Right lobe of liver (tissue), 6 donors: ENCODE data around the gene PLLP. TPM values are rescaled to one million over a fixed set of nuclear protein-coding genes. Genes with fewer than 3 reads are reported as not detected.

ENCODE experiments used
- ATAC-seq, 4 donors: fragments of 200-7000 bp; cut with Tn5 transposase; one replicate each; pipeline ENCODE4 v1.9.1; 2020; ENCODE audit warnings: mild to moderate bottlenecking in 4 of 4, moderate library complexity in 4 of 4
- DNase-seq, 3 donors: peaks; one replicate each; pipeline ENCODE4 v3.0.0-alpha.2; 2020
- H3K27ac ChIP-seq, 3 donors: fragments of 200-600 bp; one replicate each; pipeline ENCODE4 v1.8.0; 2022
- H3K27me3 ChIP-seq, 2 donors: fragments of 200-600 bp; one replicate each; pipeline ENCODE4 v1.8.0; 2022
- H3K36me3 ChIP-seq, 4 donors: fragments of 200-600 bp; sonication (generic) in 1 of 4; one replicate each; pipeline versions ENCODE4 v1.5.1 to v1.8.0; 2017 to 2022; ENCODE audit warnings: control low read depth in 1 of 4
- H3K4me1 ChIP-seq, 4 donors: fragments of 200-600 bp; sonication (generic) in 1 of 4; one replicate each; pipeline versions ENCODE4 v1.5.1 to v1.8.0; 2017 to 2022; ENCODE audit warnings: control low read depth in 1 of 4
- H3K4me3 ChIP-seq, 3 donors: fragments of 200-600 bp; one replicate each; pipeline ENCODE4 v1.8.0; 2022
- H3K9me3 ChIP-seq, 4 donors: fragments of 200-600 bp; sonication (generic) in 1 of 4; one replicate each; pipeline versions ENCODE4 v1.5.1 to v1.8.0; 2017 to 2022; ENCODE audit warnings: control low read depth in 1 of 4
- POLR2A ChIP-seq: fragments of 450-650 bp; IDR thresholded peaks from one replicate; pipeline ENCODE4 v1.6.1; 2017; ENCODE audit warnings: antibody characterized with exemption, mild to moderate bottlenecking
- WGBS: methylation state at CpG from one replicate; pipeline ENCODE4 v1.1.6; 2018; ENCODE audit warnings: low coverage, low lambda C conversion rate; ENCODE audit not compliant: insufficient coverage; ENCODE audit errors: missing lambda C conversion rate; 5-methylcytosine and 5-hydroxymethylcytosine counted together
- intact Hi-C, 2 donors: fragments of 100-400 bp; cut with DNase I; formaldehyde crosslinking; loops; one replicate each; pipeline versions ENCODE4 v1.11.2 to v1.14.1; 2022
- total RNA-seq, 6 experiments: library from RNA; depleted of rRNA in 2 of 6; stranded (reverse); fragments of >200 nt in 2 of 6; fragmentation: NEBNext Ultra II Directional in 3 of 6; extraction: Animal tissue kit (Norgen Biotek cat#: 25700) in 3 of 6; gene quantifications; one replicate each; pipeline versions ENCODE4 v1.1.0 to v1.2.4, GENCODE V29; 2016 to 2023
- TF ChIP-seq, protein P1 (sequence below), 4 donors: fragments of 200-600 bp in 3 of 4; fragments of 450-650 bp in 1 of 4; IDR thresholded peaks; one replicate each; pipeline versions ENCODE4 v1.5.1 to v1.8.0; 2016 to 2022; ENCODE audit warnings: antibody characterized with exemption in 4 of 4, mild to moderate bottlenecking in 2 of 4
- donor health status: DM: no; HTN: yes; CAD: no.
- donor health status: DM: no; HTN: no; CAD: no.
- donor health status: DM: no; HTN: no; CAD: no.
- donor health status: DM: no; HTN: yes; CAD: no.
- donor health status: DM: no; HTN: yes; CAD: no.

Gene PLLP
- total RNA-seq, 6 experiments from 2014 or later, result 2.1 to 7.4 (median 3.8) TPM

DNA sequence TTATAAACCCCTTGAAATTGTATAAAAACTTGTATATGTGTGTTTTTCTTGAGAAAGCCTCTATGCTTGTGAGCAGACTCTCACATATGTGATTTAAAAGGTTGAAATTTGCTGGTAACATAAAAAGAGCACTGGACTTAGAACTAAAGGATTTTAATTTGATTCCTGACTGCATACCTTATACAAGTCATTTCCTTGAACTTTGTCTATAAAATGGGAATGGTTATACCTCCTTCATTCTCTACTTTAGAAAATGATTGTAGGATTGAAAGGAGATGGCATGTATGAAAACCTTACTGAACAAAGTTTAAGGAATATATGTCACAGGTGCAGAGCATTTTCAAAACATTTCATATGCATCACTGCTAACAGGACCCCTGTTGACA is 49.8 kb downstream of the PLLP start:
- Histone ChIP-seq H3K4me1 (peaks cover 0 to 12% (median 3%) of the 10 kb centered on the region in 4 donors), H3K36me3 (peaks cover 4 to 55% (median 30%) of the 10 kb centered on the region in 4 donors), H3K27me3 (no peaks in the 10 kb centered on the region), H3K9me3 (no peaks in the 10 kb centered on the region), H3K4me3 (no peak overlapping the region), H3K27ac (no peak overlapping the region)
- intact Hi-C loops, result no loop called here
- DNase-seq (no peak), ATAC-seq (no peak)
- TF ChIP-seq POLR2A, result no peak
- TF ChIP-seq, protein P1, sequence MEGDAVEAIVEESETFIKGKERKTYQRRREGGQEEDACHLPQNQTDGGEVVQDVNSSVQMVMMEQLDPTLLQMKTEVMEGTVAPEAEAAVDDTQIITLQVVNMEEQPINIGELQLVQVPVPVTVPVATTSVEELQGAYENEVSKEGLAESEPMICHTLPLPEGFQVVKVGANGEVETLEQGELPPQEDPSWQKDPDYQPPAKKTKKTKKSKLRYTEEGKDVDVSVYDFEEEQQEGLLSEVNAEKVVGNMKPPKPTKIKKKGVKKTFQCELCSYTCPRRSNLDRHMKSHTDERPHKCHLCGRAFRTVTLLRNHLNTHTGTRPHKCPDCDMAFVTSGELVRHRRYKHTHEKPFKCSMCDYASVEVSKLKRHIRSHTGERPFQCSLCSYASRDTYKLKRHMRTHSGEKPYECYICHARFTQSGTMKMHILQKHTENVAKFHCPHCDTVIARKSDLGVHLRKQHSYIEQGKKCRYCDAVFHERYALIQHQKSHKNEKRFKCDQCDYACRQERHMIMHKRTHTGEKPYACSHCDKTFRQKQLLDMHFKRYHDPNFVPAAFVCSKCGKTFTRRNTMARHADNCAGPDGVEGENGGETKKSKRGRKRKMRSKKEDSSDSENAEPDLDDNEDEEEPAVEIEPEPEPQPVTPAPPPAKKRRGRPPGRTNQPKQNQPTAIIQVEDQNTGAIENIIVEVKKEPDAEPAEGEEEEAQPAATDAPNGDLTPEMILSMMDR (IDR thresholded peaks at IDR 0.05), result no peak

DNA sequence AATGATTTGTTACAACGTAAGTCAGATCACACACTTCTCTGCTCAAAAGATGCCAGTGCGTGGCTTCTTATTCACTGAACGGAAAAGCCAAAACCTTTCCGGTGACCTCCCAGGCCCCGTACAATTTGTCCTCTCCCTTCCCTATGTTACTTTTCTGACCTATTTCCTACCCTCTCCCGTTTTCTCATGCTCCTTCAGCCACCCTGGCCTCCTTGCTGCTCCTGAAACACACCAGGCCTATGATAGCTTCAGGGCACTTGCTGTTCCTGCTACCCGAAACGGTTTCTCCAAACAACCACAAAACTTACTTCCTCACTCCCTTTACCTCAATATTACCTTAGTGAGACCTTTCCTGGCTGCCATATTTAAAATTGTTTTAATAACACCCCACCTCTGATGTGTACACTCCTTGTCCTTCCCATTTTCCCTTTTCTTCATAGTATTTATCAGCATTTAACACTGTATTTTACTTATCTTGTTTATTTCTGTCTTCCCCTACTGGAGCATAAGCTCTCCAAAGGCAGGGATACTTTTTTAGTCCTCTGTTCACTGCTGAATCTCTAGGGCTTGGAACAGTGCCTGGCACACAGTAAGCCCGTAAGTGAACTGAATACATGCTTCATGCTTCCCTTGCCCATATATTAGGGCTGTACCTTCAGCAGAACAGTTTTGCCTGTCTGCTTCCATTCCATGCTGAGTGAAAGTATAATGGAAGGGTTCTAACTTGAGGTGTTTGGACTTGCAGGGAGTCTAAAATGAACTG is 50.3 kb downstream of the PLLP start:
- intact Hi-C loops, result no loop called here
- Histone ChIP-seq H3K4me3 (no peak overlapping the region), H3K27ac (no peak overlapping the region), H3K36me3 (peaks cover 4 to 60% (median 28%) of the 10 kb centered on the region in 4 donors), H3K4me1 (peaks cover 0 to 10% (median 2%) of the 10 kb centered on the region in 4 donors), H3K9me3 (no peaks in the 10 kb centered on the region), H3K27me3 (no peaks in the 10 kb centered on the region)
- DNase-seq, result no peak
- no peak for TF ChIP-seq POLR2A
- TF ChIP-seq, protein P1 (IDR thresholded peaks at IDR 0.05), result no peak
- 90% methylated on average over 7 of the region's 9 CpGs for WGBS
- no peak for ATAC-seq

DNA sequence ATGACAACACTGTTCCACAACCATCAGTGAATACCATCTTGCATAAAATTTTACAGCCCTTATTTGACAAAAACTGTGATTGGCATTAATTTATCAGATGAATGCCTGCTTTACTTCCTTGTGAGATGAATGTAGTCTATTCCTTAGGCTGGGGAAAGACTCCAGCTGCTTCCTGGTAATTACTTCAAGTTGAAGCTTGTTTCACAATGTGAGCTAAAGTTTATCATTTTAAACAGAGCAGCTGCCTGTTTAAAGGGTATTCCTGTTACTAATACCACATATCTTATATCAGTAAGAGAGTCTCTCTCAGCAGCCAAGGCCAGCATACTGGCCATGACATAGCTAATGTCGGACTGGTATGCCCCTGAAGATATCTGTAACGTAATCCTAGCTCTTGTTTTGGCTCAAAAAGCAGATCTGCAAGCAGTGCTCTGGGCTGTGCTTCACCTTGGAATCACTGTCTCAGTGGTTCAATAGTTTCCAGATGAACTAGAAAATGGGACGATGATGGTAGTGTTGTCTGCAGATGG is 52.6 kb downstream of the PLLP start:
- Histone ChIP-seq H3K4me3 (no peak overlapping the region), H3K27me3 (no peaks in the 10 kb centered on the region), H3K4me1 (no peaks in the 10 kb centered on the region), H3K9me3 (no peaks in the 10 kb centered on the region), H3K27ac (no peak overlapping the region), H3K36me3 (peaks cover 5 to 82% (median 35%) of the 10 kb centered on the region in 4 donors)
- 94% methylated on average over 2 of the region's 3 CpGs for WGBS
- DNase-seq, result no peak
- intact Hi-C loops, result no loop called here
- ATAC-seq, result no peak
- TF ChIP-seq, protein P1 (IDR thresholded peaks at IDR 0.05), result no peak
- no peak for TF ChIP-seq POLR2A

DNA sequence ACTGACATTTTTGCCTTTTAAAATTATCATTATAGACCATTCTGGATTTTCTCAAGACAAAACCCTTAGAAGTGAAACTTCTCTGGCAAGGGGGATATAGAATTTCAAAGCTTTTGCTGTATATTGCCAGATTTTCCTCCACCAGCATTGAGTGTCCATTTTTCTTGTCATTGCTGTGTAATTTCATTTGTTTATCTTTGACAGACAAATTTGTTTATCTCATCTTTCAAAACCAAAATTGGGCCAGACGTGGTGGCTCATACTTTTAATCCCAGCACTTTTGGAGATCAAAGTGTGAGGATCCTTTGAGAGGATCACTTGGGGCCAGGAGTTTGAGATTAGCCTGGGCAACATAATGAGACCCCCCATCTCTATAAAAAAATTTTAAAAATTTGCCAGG is 55.4 kb downstream of the PLLP start:
- H3K9me3 ChIP-seq, result no peaks in the 10 kb centered on the region
- no peak overlapping the region for H3K27ac ChIP-seq
- no peak for TF ChIP-seq POLR2A
- TF ChIP-seq, protein P1 (IDR thresholded peaks at IDR 0.05), result no peak
- DNase-seq, result no peak
- no peaks in the 10 kb centered on the region for H3K27me3 ChIP-seq
- H3K4me3 ChIP-seq, result no peak overlapping the region
- intact Hi-C loops, result no loop called here
- peaks cover 5 to 97% (median 34%) of the 10 kb centered on the region in 4 donors for H3K36me3 ChIP-seq
- ATAC-seq, result no peak
- no peaks in the 10 kb centered on the region for H3K4me1 ChIP-seq
- WGBS, result 88% methylated on average over 1 of the region's 1 CpG
